Ectodermal cell (in vitro differentiated cells): ENCODE results near the gene GMEB2.
A peak's percentile ranks its signal among the peaks of the same experiment; 100 is the strongest.

Experiments
- H3K27ac ChIP-seq: 2 replicates; pipeline ENCODE4 v1.7.0; 2013; ENCODE audit warnings: mild to moderate bottlenecking, low read depth, low read length; ENCODE audit not compliant: insufficient read depth, poor library complexity, severe bottlenecking
- H3K27me3 ChIP-seq: 2 replicates; pipeline ENCODE4 v1.7.0; 2013; ENCODE audit warnings: mild to moderate bottlenecking, low read length; ENCODE audit not compliant: insufficient read depth, control insufficient read depth, poor library complexity, severe bottlenecking
- H3K36me3 ChIP-seq: one replicate; pipeline ENCODE4 v1.7.0; 2013; ENCODE audit warnings: low read length; ENCODE audit not compliant: control insufficient read depth, insufficient read depth
- H3K4me1 ChIP-seq: one replicate; pipeline ENCODE4 v1.7.0; 2013; ENCODE audit warnings: low read length; ENCODE audit not compliant: control insufficient read depth, insufficient read depth
- H3K4me3 ChIP-seq: 2 replicates; pipeline ENCODE4 v1.7.0; 2013; ENCODE audit warnings: low read depth, low read length, control low read depth; ENCODE audit not compliant: insufficient read depth
- H3K9me3 ChIP-seq: 2 replicates; pipeline ENCODE4 v1.7.0; 2013; ENCODE audit warnings: mild to moderate bottlenecking, low read length, moderate library complexity; ENCODE audit not compliant: control insufficient read depth
- WGBS, 2 experiments: methylation state at CpG; one replicate each; pipeline ENCODE4 v1.1.7; 2013; ENCODE audit warnings: missing lambda C conversion rate in 2 of 2; 5-methylcytosine and 5-hydroxymethylcytosine counted together

The GMEB2 gene

DNA sequence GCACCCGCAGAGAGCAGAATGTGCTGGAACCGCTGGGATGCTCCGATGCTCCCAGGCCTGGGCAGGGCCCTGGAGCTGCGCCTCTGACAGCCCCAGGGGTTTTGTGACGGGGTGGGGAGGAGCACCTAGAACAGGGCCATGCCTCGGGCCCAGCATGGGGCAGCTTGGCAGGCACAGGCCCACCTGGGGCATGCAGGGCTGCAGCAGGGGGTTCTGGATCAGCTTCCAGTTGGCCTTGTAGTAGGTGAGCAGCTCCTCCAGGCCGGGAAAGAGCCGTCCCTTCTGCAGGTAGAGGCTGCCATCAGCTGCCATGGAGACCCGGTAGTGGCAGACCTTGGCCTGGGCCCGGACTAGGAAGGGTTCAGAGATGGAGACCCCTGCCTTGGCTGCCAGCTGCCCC lies 83.8 kb downstream of the GMEB2 start:
- WGBS, 2 experiments = 87 to 91% methylated on average over 10 of the region's 10 CpGs
- no peak overlapping the region for H3K4me3 ChIP-seq
- H3K9me3 ChIP-seq = no peaks in the 10 kb centered on the region
- no peaks in the 10 kb centered on the region for H3K36me3 ChIP-seq
- H3K27me3 ChIP-seq = no peaks in the 10 kb centered on the region
- no peak overlapping the region for H3K27ac ChIP-seq
- no peaks in the 10 kb centered on the region for H3K4me1 ChIP-seq

DNA sequence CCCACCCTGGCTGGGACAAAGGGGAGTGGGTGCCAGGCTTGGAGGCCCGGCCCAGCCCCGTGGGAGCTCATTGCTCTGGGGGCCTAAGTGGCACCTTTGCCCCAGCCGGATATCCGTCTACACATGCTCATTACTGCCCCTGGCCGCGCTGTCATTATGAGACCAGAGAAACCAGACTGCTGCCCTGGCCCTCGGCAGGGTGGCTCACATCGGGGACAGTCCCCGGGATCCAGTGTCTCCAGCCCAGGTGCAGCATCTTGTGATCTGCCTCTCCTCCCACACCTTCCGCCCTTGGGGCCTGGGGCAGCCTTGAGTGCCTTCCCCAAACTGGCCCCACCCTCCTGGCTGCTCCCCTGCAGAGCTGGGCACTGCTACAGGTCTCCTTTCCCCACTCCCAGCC lies 84.2 kb downstream of the GMEB2 start:
- H3K36me3 ChIP-seq = no peaks in the 10 kb centered on the region
- H3K4me1 ChIP-seq = no peaks in the 10 kb centered on the region
- H3K27ac ChIP-seq = no peak overlapping the region
- H3K9me3 ChIP-seq = no peaks in the 10 kb centered on the region
- H3K4me3 ChIP-seq = no peak overlapping the region
- H3K27me3 ChIP-seq = no peaks in the 10 kb centered on the region
- 93 to 94% methylated on average over 10 of the region's 10 CpGs for WGBS, 2 experiments

DNA sequence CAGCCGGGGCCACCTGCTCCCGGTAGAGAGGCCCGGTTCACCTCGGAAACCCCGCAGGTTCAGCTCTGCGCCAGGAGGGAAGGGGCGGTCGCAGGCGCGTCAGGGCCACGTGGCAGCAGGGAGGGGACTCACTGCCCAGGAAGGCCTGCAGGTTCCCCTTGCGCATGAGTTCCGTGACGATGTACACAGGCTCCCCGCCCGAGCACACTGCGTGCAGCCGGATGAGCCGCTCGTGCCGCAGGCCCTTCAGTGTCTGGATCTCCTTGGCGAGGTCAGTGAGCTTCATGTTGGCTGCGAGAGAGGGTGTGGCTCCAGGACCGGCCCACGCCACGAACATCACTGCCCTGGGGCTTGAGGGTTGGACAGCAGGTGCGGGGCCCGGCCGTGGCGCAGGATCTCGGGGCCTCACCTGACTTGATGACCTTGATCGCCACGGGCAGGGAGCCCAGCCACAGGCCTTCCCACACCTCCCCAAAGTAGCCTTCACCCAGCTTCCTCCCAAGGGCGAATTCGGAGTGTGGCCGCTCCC lies 84.8 kb downstream of the GMEB2 start:
- Histone ChIP-seq H3K4me1 (no peaks in the 10 kb centered on the region), H3K4me3 (no peak overlapping the region), H3K36me3 (no peaks in the 10 kb centered on the region), H3K27ac (no peak overlapping the region), H3K9me3 (no peaks in the 10 kb centered on the region), H3K27me3 (no peaks in the 10 kb centered on the region)
- 94 to 95% methylated on average over 36 of the region's 36 CpGs for WGBS, 2 experiments

DNA sequence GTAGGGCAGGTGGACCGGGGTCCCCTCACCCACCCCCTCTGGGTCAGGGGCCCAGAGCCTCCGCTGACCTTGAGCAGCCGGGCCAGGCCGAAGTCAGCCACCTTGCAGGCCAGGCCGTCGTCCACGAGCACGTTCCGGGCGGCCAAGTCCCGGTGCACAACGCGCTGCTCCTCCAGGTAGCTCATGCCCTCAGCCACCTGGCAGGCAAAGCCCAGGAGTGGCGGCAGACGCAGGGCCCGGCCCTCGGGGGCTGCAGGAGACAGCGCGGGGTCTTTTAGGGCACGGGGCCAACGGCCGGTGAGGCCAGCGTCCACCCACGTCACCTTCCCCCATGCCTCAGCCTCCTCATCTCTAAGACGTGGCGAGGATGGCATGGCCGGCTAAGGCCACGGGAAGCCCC lies 85.5 kb downstream of the GMEB2 start:
- Histone ChIP-seq H3K27ac (no peak overlapping the region), H3K4me1 (no peaks in the 10 kb centered on the region), H3K36me3 (no peaks in the 10 kb centered on the region), H3K9me3 (no peaks in the 10 kb centered on the region), H3K27me3 (no peaks in the 10 kb centered on the region), H3K4me3 (no peak overlapping the region)
- WGBS, 2 experiments = 93 to 94% methylated on average over 28 of the region's 28 CpGs

- no peaks in the 10 kb centered on the region for H3K9me3 ChIP-seq
- H3K36me3 ChIP-seq = no peaks in the 10 kb centered on the region
- H3K4me1 ChIP-seq = no peaks in the 10 kb centered on the region
- H3K4me3 ChIP-seq = no peak overlapping the region
- H3K27ac ChIP-seq = no peak overlapping the region
- no peaks in the 10 kb centered on the region for H3K27me3 ChIP-seq
- WGBS, 2 experiments = 92% methylated on average over 49 of the region's 49 CpGs
These were observed 86.3 kb downstream of the GMEB2 start for GRCh38 chr20:63540417-63541186.

- H3K36me3 ChIP-seq = no peaks in the 10 kb centered on the region
- H3K4me3 ChIP-seq = no peak overlapping the region
- H3K4me1 ChIP-seq = no peaks in the 10 kb centered on the region
- no peaks in the 10 kb centered on the region for H3K27me3 ChIP-seq
- H3K9me3 ChIP-seq = no peaks in the 10 kb centered on the region
- no peak overlapping the region for H3K27ac ChIP-seq
- 93% methylated on average over 29 of the region's 29 CpGs for WGBS, 2 experiments
These were observed 87.2 kb downstream of the GMEB2 start for GRCh38 chr20:63539441-63540370.

DNA sequence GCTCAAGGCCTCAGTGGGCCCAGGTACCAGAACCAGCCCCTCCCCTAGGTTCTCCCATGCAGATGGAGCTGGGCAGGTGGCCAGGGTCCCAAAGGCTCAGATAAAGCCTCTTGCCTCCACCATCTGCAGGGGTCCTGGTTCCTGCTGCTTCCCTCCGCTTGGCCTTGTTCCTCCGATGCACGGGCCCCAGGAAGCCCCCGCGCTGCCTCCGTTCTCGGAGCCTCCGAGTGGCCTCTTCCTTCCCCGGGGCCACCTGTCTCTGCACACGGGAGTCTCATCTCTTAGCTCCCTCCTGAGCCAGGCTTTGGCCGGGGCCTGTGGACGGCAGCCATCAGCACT lies 87.8 kb downstream of the GMEB2 start:
- WGBS, 2 experiments = 89 to 90% methylated on average over 12 of the region's 12 CpGs
- no peaks in the 10 kb centered on the region for H3K36me3 ChIP-seq

GRCh38 chr20:63538204-63539091 lies 88.5 kb downstream of the GMEB2 start:
- H3K4me3 ChIP-seq = peak overlapping the region; percentile 12
- H3K9me3 ChIP-seq = no peaks in the 10 kb centered on the region
- H3K27ac ChIP-seq = no peak overlapping the region
- no peaks in the 10 kb centered on the region for H3K27me3 ChIP-seq
- no peaks in the 10 kb centered on the region for H3K4me1 ChIP-seq
- no peaks in the 10 kb centered on the region for H3K36me3 ChIP-seq
- WGBS, 2 experiments = 61 to 65% methylated on average over 23 to 27 of the region's 27 CpGs

More for the DNA sequence above, 87.8 kb downstream of the GMEB2 start:
- no peak overlapping the region for H3K4me3 ChIP-seq
- H3K9me3 ChIP-seq = no peaks in the 10 kb centered on the region
- no peaks in the 10 kb centered on the region for H3K27me3 ChIP-seq
- no peaks in the 10 kb centered on the region for H3K4me1 ChIP-seq
- H3K27ac ChIP-seq = no peak overlapping the region
